Ramos (cell line): ENCODE measurements around the gene TMED7.
"Not testable (repeated sequence)": the region's sequence is repeated elsewhere in the genome, so short reads cannot be mapped to it uniquely, and the experiment has no call there.

Experiments
- in situ Hi-C: fragments of 300-500 bp; cut with MboI; formaldehyde crosslinking; loops from one replicate; pipeline ENCODE4 v1.14.3; 2022; ENCODE audit warnings: low sequenced_read_pairs; ENCODE audit not compliant: unreplicated experiment

TMED7 gene

GRCh38 chr5:115625579-115626444 is at the start of gene TMED7:
Gene TMED7 (minus strand): TSS chr5:115626036. CDS start chr5:115625792, 244 bp downstream.
- in situ Hi-C loops = loop anchor here (5.0 kb wide), 1 partner anchor 446 kb away; no protein-coding TSS in a partner anchor

DNA sequence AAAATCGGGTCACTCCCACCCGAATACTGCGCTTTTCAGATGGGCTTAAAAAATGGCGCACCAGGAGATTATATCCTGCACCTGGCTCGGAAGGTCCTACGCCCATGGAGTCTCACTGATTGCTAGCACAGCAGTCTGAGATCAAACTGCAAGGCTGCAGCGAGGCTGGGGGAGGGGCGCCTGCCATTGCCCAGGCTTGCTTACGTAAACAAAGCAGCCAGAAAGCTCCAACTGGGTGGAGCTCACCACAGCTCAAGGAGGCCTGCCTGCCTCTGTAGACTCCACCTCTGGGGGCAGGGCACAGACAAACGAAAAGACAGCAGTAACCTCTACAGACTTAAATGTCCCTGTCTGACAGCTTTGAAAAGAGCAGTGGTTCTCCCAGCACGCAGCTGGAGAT is 48.9 kb upstream of the TMED7 start:
- in situ Hi-C loops = not testable (repeated sequence)

DNA sequence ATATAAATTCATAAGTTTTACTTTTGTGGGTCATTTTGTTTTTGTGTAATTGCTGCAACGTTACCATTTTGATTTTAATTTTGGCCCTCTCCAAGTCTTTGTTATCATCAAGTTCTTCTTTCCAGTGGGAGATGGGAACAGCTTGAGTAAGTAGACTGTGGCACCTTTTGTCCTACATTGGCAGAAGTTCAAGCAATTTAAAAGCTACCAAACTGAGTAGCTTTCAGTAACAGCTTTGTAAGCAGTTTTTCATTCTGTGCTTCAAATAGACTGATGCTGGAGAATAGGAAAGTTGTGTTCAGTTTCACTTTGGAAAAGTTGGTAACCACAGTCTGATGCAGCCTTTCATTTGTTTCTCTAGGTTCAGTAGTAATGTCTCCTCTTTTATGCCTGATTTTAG is 47.8 kb upstream of the TMED7 start:
- in situ Hi-C loops = no loop called here

DNA sequence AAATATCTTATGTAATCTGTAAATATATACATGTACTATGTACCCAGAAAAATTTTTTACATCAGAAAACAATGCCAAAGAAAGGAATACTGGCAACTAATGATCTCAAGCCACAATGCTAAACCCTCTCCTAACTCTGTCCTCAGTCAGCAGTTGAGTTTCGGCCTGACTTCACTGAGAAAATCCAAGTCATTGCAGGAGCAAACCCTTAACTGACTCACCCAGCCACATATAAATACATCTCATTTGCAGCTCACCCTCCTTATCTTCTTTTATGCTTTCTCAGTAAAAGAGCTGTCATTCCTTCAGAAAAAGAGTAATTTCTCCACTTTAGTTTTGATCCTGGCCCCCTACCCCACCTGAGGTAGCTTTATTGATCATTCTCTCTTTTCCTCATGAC is 46.1 kb upstream of the TMED7 start:
- in situ Hi-C loops = no loop called here

DNA sequence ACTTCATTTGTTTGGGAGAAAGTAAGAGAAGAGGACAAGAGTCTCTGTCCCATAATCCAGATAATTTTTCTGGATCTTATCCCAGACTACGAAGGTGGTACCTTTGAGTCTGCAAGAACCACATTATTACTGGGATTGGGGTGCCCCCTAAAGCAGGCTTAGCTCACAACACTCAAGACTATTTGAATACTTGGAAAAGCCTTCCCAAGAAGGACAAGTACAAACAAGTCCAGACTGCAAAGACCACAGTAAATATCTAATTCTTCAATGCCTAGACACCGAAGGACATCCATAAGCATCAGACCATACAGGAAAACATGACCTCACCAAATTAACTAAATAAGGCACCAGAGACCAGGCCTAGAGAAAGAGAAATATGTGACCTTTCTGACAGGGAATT is 40.2 kb upstream of the TMED7 start:
- in situ Hi-C loops = no loop called here

- in situ Hi-C loops = no loop called here
Measured at GRCh38 chr5:115661563-115661962, 35.7 kb upstream of the TMED7 start.

DNA sequence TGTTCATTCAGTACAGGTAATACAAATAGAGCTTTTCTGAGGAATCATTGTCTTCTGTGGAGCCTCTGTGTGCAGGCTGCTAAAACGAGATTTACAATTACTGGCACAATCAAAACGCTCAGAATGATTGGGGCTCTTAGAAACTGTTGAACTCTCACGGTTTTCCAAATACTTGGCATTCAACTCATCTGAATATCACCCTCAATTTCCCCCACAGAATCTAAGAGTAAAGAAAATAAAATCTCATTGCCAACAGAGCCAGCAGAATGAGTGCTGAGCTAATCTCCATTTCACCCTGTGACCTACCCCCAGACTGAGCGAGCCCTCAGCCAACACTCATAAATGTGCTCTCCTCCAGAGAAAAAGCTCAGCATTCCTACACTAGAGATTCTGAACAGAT is 35.3 kb upstream of the TMED7 start:
- in situ Hi-C loops = no loop called here

DNA sequence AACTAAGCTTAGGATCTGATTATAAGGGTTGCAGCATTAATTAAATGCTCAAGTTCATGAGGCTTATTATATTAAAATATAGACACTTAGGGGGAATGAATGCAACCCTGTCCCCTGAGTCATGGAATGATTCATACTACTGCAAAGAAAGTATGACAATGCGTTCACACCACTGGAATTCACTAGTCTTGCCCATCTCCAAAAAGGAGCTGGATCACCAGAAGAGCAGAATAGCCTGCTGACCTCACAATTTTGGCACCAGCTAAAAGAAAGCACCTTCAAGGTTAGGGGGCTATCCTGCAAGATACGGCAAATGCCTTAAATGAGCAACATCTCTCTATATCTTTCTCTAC is 32.0 kb upstream of the TMED7 start:
- in situ Hi-C loops = no loop called here

DNA sequence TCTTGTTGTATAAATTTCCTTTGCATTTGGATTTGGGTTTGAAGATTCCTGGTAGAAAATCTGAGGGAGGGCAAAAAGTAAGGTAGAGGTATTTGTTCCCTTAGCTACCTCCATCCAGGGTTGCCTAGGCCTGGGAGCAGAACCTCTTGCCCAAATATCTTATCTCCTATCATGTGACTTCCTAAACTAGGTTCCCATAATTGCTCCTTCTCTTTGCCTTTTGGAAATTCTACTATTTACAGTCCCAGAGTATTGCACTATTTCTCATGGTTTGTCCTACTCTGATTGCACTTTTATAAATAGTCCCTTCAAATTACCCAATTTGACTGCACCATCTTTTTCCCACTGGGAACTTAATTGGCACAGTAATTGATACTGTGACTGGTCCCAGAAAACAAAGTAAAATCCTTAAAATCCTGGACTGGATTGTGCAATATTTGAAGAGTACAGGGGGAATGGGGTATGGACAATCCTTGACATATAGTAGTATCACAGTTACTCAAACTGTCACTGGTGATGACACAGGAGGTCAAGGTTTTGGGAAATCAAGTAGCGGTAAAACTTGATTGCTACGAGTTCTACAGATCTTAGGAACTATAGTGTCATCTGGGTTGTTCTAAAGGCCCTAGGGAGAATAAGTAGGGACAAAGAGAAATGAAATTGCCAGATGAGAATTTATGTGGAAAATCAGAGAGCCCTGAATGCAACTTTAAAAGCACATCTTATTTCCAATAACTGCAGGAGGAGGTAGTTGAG is 31.5 kb upstream of the TMED7 start:
- in situ Hi-C loops = no loop called here

- in situ Hi-C loops = no loop called here
Measured at GRCh38 chr5:115656404-115656803, 30.6 kb upstream of the TMED7 start.

DNA sequence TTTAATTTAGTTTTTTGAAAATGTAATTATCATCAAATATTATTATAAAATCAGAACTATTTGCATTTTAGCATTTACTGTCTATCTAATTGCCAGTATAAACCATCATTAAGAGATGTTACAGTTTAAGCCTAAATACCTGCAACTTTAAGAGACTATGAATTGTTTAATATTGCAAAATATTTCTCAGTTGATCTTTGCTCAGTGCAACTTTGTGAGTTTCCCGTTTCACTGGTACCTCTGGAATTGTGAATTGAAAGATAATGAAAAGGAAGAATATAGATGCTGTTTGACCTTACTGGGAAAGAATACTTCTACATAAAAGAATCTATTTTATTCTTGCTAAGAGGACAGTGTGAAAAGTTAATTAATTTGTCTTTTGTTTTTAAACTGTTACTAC is 30.2 kb upstream of the TMED7 start:
- in situ Hi-C loops = no loop called here

DNA sequence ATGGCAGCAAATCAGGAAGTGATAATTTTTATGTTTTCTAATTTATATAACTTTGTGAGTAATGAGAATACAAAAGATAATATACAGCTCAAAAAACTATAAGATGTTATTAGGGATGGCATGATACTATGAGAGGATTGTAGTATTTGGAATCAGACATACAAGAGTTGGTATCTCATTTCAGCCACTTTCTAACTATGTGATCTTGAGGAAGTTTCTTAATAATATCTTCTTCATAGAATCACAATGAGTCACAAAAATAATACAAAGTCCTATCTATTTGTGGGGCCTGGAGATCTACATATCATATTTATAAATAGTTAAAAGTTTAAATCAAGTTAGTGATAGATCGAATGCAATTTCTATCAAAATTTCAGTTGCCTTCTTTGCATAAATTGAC is 23.7 kb upstream of the TMED7 start:
- in situ Hi-C loops = no loop called here

- in situ Hi-C loops = no loop called here
Measured at GRCh38 chr5:115648056-115648455, 22.2 kb upstream of the TMED7 start.

- in situ Hi-C loops = not testable (repeated sequence)
Measured at GRCh38 chr5:115645386-115645785, 19.6 kb upstream of the TMED7 start.

DNA sequence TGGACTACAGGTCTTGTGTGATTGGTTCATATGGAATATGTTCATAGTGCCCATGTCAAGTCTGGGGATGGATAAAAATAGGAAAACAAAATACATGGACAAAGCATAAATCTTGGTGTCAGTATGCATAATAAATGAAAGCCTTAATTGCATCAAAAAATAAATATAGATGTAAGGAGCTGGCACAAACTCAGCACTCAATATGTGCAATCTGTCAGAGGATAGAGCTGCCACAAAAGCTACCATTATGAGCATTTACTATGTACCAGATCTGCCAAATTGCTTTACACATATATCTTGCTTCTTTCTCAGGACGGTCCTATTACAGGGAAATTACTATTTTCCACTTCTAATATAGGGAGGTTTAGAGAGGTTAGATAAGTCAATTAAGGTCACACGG is 18.2 kb upstream of the TMED7 start:
- in situ Hi-C loops = no loop called here

- in situ Hi-C loops = no loop called here
Measured at GRCh38 chr5:115641948-115642347, 16.1 kb upstream of the TMED7 start.

GRCh38 chr5:115640274-115640673 is 14.4 kb upstream of the TMED7 start:
- in situ Hi-C loops = no loop called here

GRCh38 chr5:115639377-115639776 is 13.5 kb upstream of the TMED7 start:
- in situ Hi-C loops = no loop called here

- in situ Hi-C loops = no loop called here
Measured at GRCh38 chr5:115637507-115637906, 11.7 kb upstream of the TMED7 start.

GRCh38 chr5:115636008-115636407 is 10.2 kb upstream of the TMED7 start:
- in situ Hi-C loops = no loop called here

- in situ Hi-C loops = no loop called here
Measured at GRCh38 chr5:115634343-115635132, 8.7 kb upstream of the TMED7 start.
